Uterus (tissue), 4 donors: Measurements from ENCODE around the gene FSHB. TPM values are rescaled to one million over a fixed set of nuclear protein-coding genes. Genes with fewer than 3 reads are reported as not detected.
"Not testable (repeated sequence)": the region's sequence is repeated elsewhere in the genome, so short reads cannot be mapped to it uniquely, and the experiment has no call there.

Experiments used
- DNase-seq, 2 donors: peaks; one replicate each; pipeline ENCODE4 v3.0.0-alpha.2; 2019 to 2020
- H3K27ac ChIP-seq, 2 donors: fragments of 200-600 bp; sonication (generic); 1 replicate in 1 of 2; 2 replicates in 1 of 2; pipeline ENCODE4 v1.5.1; 2016 to 2018
- H3K27me3 ChIP-seq, 2 donors: fragments of 200-600 bp; sonication (generic); one replicate each; pipeline ENCODE4 v1.5.1; 2018 to 2019; ENCODE audit warnings: control low read depth in 1 of 2
- H3K36me3 ChIP-seq, 2 donors: fragments of 200-600 bp; sonication (generic); one replicate each; pipeline ENCODE4 v1.5.1; 2019; ENCODE audit warnings: control low read depth in 1 of 2
- H3K4me1 ChIP-seq, 2 donors: fragments of 200-600 bp; sonication (generic); one replicate each; pipeline ENCODE4 v1.5.1; 2018 to 2019; ENCODE audit warnings: control low read depth in 1 of 2
- H3K4me3 ChIP-seq, 2 donors: fragments of 200-600 bp; sonication (generic); 1 replicate in 1 of 2; 2 replicates in 1 of 2; pipeline ENCODE4 v1.5.1; 2018 to 2019; ENCODE audit warnings: mild to moderate bottlenecking in 1 of 2
- H3K9me3 ChIP-seq, 2 donors: fragments of 200-600 bp; sonication (generic); one replicate each; pipeline ENCODE4 v1.5.1; 2019; ENCODE audit warnings: control low read depth in 1 of 2
- CTCF ChIP-seq, 4 experiments: fragments of 200-600 bp in 2 of 4; fragments of 450-650 bp in 2 of 4; sonication (generic) in 2 of 4; IDR thresholded peaks; one replicate each; pipeline ENCODE4 v1.5.1; 2016 to 2019; ENCODE audit warnings: antibody characterized with exemption in 4 of 4, mild to moderate bottlenecking in 2 of 4, moderate library complexity in 1 of 4
- POLR2A ChIP-seq, 2 donors: fragments of 450-650 bp; IDR thresholded peaks; one replicate each; pipeline ENCODE4 v1.6.1; 2016; ENCODE audit warnings: antibody characterized with exemption in 2 of 2, mild to moderate bottlenecking in 1 of 2, moderate library complexity in 1 of 2
- intact Hi-C: fragments of 100-400 bp; cut with DNase I; formaldehyde crosslinking; loops from one replicate; pipeline ENCODE4 v1.15.1; 2023; ENCODE audit warnings: low total_unique reads
- total RNA-seq, 4 donors: library from RNA; depleted of rRNA in 3 of 4; stranded (reverse); fragments of >200 nt in 3 of 4; gene quantifications; one replicate each; pipeline versions ENCODE4 v1.1.0 to v1.2.4, GENCODE V29; 2014 to 2023
- donor health status: DM: yes; HTN: yes; CAD: no.

Gene FSHB
- not detected for total RNA-seq

DNA sequence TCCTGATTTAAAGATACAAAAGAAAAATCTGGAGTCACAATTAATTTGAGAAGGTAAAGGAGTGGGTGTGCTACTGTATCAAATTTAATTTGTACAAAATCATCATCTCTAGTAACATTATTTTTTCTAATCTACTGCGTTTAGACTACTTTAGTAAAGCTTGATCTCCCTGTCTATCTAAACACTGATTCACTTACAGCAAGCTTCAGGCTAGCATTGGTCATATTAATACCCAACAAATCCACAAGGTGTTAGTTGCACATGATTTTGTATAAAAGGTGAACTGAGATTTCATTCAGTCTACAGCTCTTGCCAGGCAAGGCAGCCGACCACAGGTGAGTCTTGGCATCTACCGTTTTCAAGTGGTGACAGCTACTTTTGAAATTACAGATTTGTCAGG lies at the start of gene FSHB:
FSHB (plus strand) TSS at position 301 of the 400 bp plus-strand sequence. CDS start 889 bp downstream, outside the sequence.
- Histone ChIP-seq H3K36me3 (no peaks in the 10 kb centered on the region), H3K4me1 (no peaks in the 10 kb centered on the region), H3K27me3 (no peaks in the 10 kb centered on the region), H3K4me3 (no peak within 1 kb of the TSS), H3K9me3 (no peaks in the 10 kb centered on the region), H3K27ac (no peak within 1 kb of the TSS)
- intact Hi-C loops, result no loop called here
- no peak for DNase-seq
- no peak for TF ChIP-seq POLR2A (IDR thresholded peaks at IDR 0.05)

GRCh38 chr11:30186748-30187147 lies 44.1 kb upstream of the FSHB start:
- Histone ChIP-seq H3K36me3 (no peaks in the 10 kb centered on the region), H3K27ac (no peak overlapping the region), H3K27me3 (no peaks in the 10 kb centered on the region), H3K9me3 (peaks cover 0 to 4% of the 10 kb centered on the region in 2 donors), H3K4me3 (no peak overlapping the region), H3K4me1 (no peaks in the 10 kb centered on the region)
- TF ChIP-seq POLR2A (IDR thresholded peaks at IDR 0.05), result no peak
- TF ChIP-seq CTCF (IDR thresholded peaks at IDR 0.05), result no peak
- DNase-seq, result no peak
- intact Hi-C loops, result no loop called here

DNA sequence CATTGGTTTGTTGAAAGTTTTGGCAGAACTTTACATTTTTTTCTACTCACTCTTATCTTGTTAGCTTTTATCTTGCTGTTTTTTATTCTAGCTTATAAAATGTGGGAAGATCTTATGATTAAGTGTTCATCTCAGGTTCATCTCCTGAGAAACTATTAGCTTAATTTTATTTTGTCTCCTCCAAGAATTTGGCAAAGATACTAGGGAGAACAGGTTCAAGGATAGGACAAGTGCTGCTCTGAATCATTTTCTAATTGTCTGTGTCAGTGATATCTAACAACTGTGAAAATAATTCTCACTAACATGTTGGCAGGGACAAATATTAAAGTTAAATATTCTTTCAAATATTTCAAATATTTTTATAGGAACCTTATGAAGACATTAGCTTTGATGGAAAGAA lies 38.2 kb upstream of the FSHB start:
- no peaks in the 10 kb centered on the region for H3K4me1 ChIP-seq
- H3K27ac ChIP-seq, result no peak overlapping the region
- no peak overlapping the region for H3K4me3 ChIP-seq
- no peaks in the 10 kb centered on the region for H3K36me3 ChIP-seq
- no peaks in the 10 kb centered on the region for H3K27me3 ChIP-seq
- intact Hi-C loops, result no loop called here
- DNase-seq, result no peak
- TF ChIP-seq CTCF (IDR thresholded peaks at IDR 0.05) (no peak), POLR2A (IDR thresholded peaks at IDR 0.05) (no peak)
- peaks cover 0 to 4% of the 10 kb centered on the region in 2 donors for H3K9me3 ChIP-seq

GRCh38 chr11:30196400-30197206 lies 34.2 kb upstream of the FSHB start:
- intact Hi-C loops, result no loop called here
- peak in 1 of 2 donors; percentile 21 for DNase-seq

GRCh38 chr11:30197869-30198268 lies 32.9 kb upstream of the FSHB start:
- H3K36me3 ChIP-seq, result no peaks in the 10 kb centered on the region
- no peaks in the 10 kb centered on the region for H3K4me1 ChIP-seq
- no peaks in the 10 kb centered on the region for H3K9me3 ChIP-seq
- intact Hi-C loops, result no loop called here
- H3K27ac ChIP-seq, result no peak overlapping the region
- TF ChIP-seq CTCF (IDR thresholded peaks at IDR 0.05), result no peak
- TF ChIP-seq POLR2A (IDR thresholded peaks at IDR 0.05), result no peak
- no peak for DNase-seq
- H3K4me3 ChIP-seq, result no peak overlapping the region
- no peaks in the 10 kb centered on the region for H3K27me3 ChIP-seq

More at GRCh38 chr11:30196400-30197206, 34.2 kb upstream of the FSHB start:
- no peak overlapping the region for H3K4me3 ChIP-seq
- no peak overlapping the region for H3K27ac ChIP-seq
- H3K36me3 ChIP-seq, result no peaks in the 10 kb centered on the region
- TF ChIP-seq CTCF (IDR thresholded peaks at IDR 0.05), result peak; percentile 33 to 46 (median 40)
- no peak for TF ChIP-seq POLR2A (IDR thresholded peaks at IDR 0.05)
- H3K9me3 ChIP-seq, result no peaks in the 10 kb centered on the region
- no peaks in the 10 kb centered on the region for H3K27me3 ChIP-seq
- H3K4me1 ChIP-seq, result no peaks in the 10 kb centered on the region

DNA sequence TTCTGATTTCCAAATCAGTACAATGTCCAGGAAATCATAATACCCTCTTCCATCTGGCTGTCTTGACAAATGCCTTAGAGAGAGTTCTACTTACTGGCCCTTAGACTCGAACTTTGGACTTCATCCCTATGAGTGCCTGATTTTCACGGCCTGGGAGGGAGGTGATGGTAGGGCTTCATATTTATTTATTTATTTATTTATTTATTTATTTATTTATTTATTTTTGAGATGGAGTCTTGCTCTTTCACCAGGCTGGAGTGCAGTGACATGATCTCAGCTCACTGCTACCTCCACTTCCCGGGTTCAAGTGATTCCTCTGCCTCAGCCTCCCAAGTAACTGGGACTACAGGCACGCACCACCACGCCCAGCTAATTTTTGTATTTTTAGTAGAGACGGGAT lies 27.8 kb upstream of the FSHB start:
- H3K27me3 ChIP-seq, DNase-seq, intact Hi-C loops, H3K4me1 ChIP-seq, H3K27ac ChIP-seq, H3K9me3 ChIP-seq, H3K36me3 ChIP-seq, H3K4me3 ChIP-seq: not testable (repeated sequence)
